SK-N-SH (cell line): ENCODE results near the gene CDH23. TPM values are rescaled to one million over a fixed set of nuclear protein-coding genes. Genes with fewer than 3 reads are reported as not detected.

Source experiments
- CTCF ChIA-PET: fragments of 300-600, 350-600 bp; formaldehyde crosslinking; extraction: SDS; loops from one replicate; lab custom pipeline; 2021; lab: Yijun Ruan, JAX
- POLR2A ChIA-PET: fragments of 350-600 bp; sonication (Branson Sonifier 250); formaldehyde crosslinking; extraction: SDS; loops from one replicate; lab custom pipeline; 2020; ENCODE audit warnings: antibody characterized with exemption, inconsistent platforms; lab: Yijun Ruan, JAX
- DNase-seq: peaks from one replicate; pipeline ENCODE4 v3.0.0; 2012
- H2AFZ ChIP-seq: fragments of 200-600 bp; sonication (generic); 2 replicates; pipeline ENCODE4 v1.8.1; 2016; ENCODE audit warnings: antibody characterized with exemption, mild to moderate bottlenecking, low read depth
- H3F3A ChIP-seq: fragments of 200-600 bp; sonication (generic); replicated peaks from 2 replicates; pipeline ENCODE3; 2016; ENCODE audit warnings: antibody characterized with exemption, mild to moderate bottlenecking; ENCODE audit not compliant: insufficient read depth
- H3K27ac ChIP-seq, 2 experiments: fragments of 200-500 bp in 1 of 2; fragments of 200-600 bp in 1 of 2; sonication (Bioruptor generic) in 1 of 2; sonication (generic), shearing (Covaris generic) in 1 of 2; 2 replicates each; pipeline versions ENCODE4 v1.5.1 to v1.6.1; 2014 to 2016; ENCODE audit warnings: low read depth in 2 of 2, inconsistent platforms in 1 of 2, low read length in 1 of 2, mild to moderate bottlenecking in 1 of 2, mixed read lengths in 1 of 2
- H3K27me3 ChIP-seq: fragments of 200-600 bp; sonication (generic), shearing (Covaris generic); 2 replicates; pipeline ENCODE4 v1.6.1; 2016; ENCODE audit warnings: mixed run types; ENCODE audit not compliant: insufficient read depth
- H3K36me3 ChIP-seq, 2 experiments: fragments of 200-500 bp in 1 of 2; fragments of 200-600 bp in 1 of 2; sonication (Bioruptor generic) in 1 of 2; sonication (generic) in 1 of 2; replicated peaks in 1 of 2; 2 replicates each; pipeline versions ENCODE3 to v1.5.1; 2014 to 2016; ENCODE audit warnings: low read length in 1 of 2, mild to moderate bottlenecking in 1 of 2; ENCODE audit not compliant: insufficient read depth in 2 of 2, control insufficient read depth in 1 of 2
- H3K4me1 ChIP-seq, 2 experiments: fragments of 200-500 bp in 1 of 2; fragments of 200-600 bp in 1 of 2; sonication (Bioruptor generic) in 1 of 2; sonication (generic), shearing (Covaris generic) in 1 of 2; 2 replicates each; pipeline versions ENCODE4 v1.5.1 to v1.6.1; 2014 to 2016; ENCODE audit warnings: low read depth in 1 of 2, low read length in 1 of 2, mixed run types in 1 of 2; ENCODE audit not compliant: insufficient read depth in 2 of 2, control insufficient read depth in 1 of 2
- H3K4me2 ChIP-seq: fragments of 200-600 bp; sonication (generic), shearing (Covaris generic); 2 replicates; pipeline ENCODE4 v1.6.1; 2017; ENCODE audit warnings: mixed run types
- H3K4me3 ChIP-seq, 2 experiments: fragments of 200-500 bp in 1 of 2; fragments of 200-600 bp in 1 of 2; sonication (Bioruptor generic) in 1 of 2; sonication (generic), shearing (Covaris generic) in 1 of 2; 2 replicates each; pipeline versions ENCODE4 v1.5.1 to v1.8.1; 2014 to 2016; ENCODE audit warnings: low read depth in 2 of 2, inconsistent platforms in 1 of 2, low read length in 1 of 2, mild to moderate bottlenecking in 1 of 2, mixed read lengths in 1 of 2, moderate library complexity in 1 of 2
- H3K79me2 ChIP-seq: fragments of 200-600 bp; sonication (generic); 2 replicates; pipeline ENCODE4 v1.8.1; 2017; ENCODE audit warnings: mild to moderate bottlenecking; ENCODE audit not compliant: insufficient read depth
- H3K9ac ChIP-seq: fragments of 200-600 bp; sonication (generic); 2 replicates; pipeline ENCODE4 v1.6.1; 2017; ENCODE audit warnings: mixed run types
- H3K9me2 ChIP-seq: fragments of 200-600 bp; sonication (generic); 2 replicates; pipeline ENCODE4 v1.6.1; 2017; ENCODE audit warnings: mixed run types
- H3K9me3 ChIP-seq: fragments of 200-600 bp; sonication (generic); 2 replicates; pipeline ENCODE4 v1.6.1; 2017; ENCODE audit warnings: mixed run types, mild to moderate bottlenecking, moderate library complexity
- H4K20me1 ChIP-seq: fragments of 200-600 bp; sonication (generic); 2 replicates; pipeline ENCODE4 v1.6.1; 2017; ENCODE audit warnings: mild to moderate bottlenecking, mixed run types; ENCODE audit not compliant: insufficient read depth
- CHD2 ChIP-seq: fragments of 150-350 bp; IDR thresholded peaks from 2 replicates; pipeline ENCODE4 v1.6.1; 2018; ENCODE audit warnings: low read length; ENCODE audit not compliant: partially characterized antibody
- ELF1 ChIP-seq: IDR thresholded peaks from 2 replicates; pipeline ENCODE4 v1.4.0; 2012
- FOXM1 ChIP-seq: IDR thresholded peaks from 2 replicates; pipeline ENCODE4 v1.4.0; 2012; ENCODE audit warnings: low read depth, mild to moderate bottlenecking
- GABPA ChIP-seq: IDR thresholded peaks from 2 replicates; pipeline ENCODE4 v1.4.0; 2012; ENCODE audit warnings: low read depth, mild to moderate bottlenecking
- JUND ChIP-seq: IDR thresholded peaks from 2 replicates; pipeline ENCODE4 v1.4.0; 2012
- NFIC ChIP-seq: IDR thresholded peaks from 2 replicates; pipeline ENCODE4 v1.4.0; 2012; ENCODE audit warnings: borderline replicate concordance
- NRF1 ChIP-seq: IDR thresholded peaks from 2 replicates; pipeline ENCODE4 v1.6.1; 2012; ENCODE audit warnings: low read depth, mild to moderate bottlenecking, low read length
- POLR2AphosphoS5 ChIP-seq: IDR thresholded peaks from 2 replicates; pipeline ENCODE4 v1.6.1; 2012; ENCODE audit warnings: low read depth, low read length
- RXRA ChIP-seq: IDR thresholded peaks from 2 replicates; pipeline ENCODE4 v1.4.0; 2012; ENCODE audit warnings: low read depth, mild to moderate bottlenecking, borderline replicate concordance
- SMC3 ChIP-seq: IDR thresholded peaks from 2 replicates; pipeline ENCODE4 v1.6.1; 2012; ENCODE audit warnings: low read depth, low read length, improper control_type of control experiment
- WGBS: methylation state at CpG from one replicate; pipeline ENCODE4 v1.1.6; 2017; ENCODE audit warnings: low lambda C conversion rate; 5-methylcytosine and 5-hydroxymethylcytosine counted together
- polyA plus RNA-seq, 3 experiments: library from polyadenylated mRNA; depleted of rRNA; stranded (reverse); fragments of >200 nt; gene quantifications; 2 replicates each; pipeline ENCODE4 v1.2.3, GENCODE V29; 2012
- TF ChIP-seq, protein P1 (sequence below): IDR thresholded peaks from 2 replicates; pipeline ENCODE4 v1.6.1; 2012; ENCODE audit warnings: mild to moderate bottlenecking, low read depth, low read length, moderate library complexity
- TF ChIP-seq, protein P2 (sequence below): IDR thresholded peaks from 2 replicates; pipeline ENCODE4 v1.4.0; 2012; ENCODE audit warnings: low read depth, borderline replicate concordance

CDH23 gene
- polyA plus RNA-seq, 1 of the 3 experiments (the other 2 are of a cell fraction), result 0.03 TPM

DNA sequence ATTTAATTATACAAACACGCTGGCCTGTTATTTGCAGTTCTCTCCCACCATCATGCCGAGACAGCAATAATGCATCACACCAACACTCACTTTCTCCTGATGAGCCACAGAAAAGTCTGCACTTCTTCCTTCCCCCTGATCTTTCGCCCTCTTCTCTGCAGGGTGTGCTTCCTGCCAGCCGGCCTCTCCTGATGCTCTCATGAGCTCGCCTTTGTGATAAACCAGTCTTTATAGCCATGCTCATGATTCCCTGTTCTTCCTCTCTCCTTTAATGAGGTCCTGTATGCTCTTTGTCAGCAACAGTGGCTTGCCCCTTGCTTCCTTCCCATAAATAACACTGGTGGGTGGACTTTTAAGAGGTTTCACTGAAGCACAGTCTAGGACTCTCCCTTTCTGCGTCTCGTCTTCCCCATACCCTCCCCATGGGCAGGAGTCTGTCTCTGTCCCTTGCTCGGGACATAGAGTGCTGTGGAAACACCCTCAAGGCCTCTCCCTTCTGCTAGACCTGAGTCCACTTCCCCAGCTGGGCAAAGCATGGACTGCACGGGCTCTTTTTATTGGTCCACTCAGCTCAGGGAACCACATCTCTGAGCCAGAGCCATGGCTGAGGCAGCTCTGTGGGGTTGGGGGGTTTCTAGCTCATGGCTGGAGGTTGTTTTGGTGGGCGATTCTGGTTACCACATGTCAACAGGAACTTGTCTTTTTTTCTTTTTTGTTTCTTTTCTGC is 189.0 kb downstream of the CDH23 start:
- no peaks in the 10 kb centered on the region for H4K20me1 ChIP-seq
- DNase-seq, result no peak
- H3K4me3 ChIP-seq, result no peak overlapping the region
- no peak for TF ChIP-seq NFIC
- TF ChIP-seq RXRA, result no peak
- no peak for TF ChIP-seq FOXM1
- no peak for TF ChIP-seq POLR2AphosphoS5
- no peak for TF ChIP-seq JUND
- TF ChIP-seq GABPA, result no peak
- TF ChIP-seq, protein P1, sequence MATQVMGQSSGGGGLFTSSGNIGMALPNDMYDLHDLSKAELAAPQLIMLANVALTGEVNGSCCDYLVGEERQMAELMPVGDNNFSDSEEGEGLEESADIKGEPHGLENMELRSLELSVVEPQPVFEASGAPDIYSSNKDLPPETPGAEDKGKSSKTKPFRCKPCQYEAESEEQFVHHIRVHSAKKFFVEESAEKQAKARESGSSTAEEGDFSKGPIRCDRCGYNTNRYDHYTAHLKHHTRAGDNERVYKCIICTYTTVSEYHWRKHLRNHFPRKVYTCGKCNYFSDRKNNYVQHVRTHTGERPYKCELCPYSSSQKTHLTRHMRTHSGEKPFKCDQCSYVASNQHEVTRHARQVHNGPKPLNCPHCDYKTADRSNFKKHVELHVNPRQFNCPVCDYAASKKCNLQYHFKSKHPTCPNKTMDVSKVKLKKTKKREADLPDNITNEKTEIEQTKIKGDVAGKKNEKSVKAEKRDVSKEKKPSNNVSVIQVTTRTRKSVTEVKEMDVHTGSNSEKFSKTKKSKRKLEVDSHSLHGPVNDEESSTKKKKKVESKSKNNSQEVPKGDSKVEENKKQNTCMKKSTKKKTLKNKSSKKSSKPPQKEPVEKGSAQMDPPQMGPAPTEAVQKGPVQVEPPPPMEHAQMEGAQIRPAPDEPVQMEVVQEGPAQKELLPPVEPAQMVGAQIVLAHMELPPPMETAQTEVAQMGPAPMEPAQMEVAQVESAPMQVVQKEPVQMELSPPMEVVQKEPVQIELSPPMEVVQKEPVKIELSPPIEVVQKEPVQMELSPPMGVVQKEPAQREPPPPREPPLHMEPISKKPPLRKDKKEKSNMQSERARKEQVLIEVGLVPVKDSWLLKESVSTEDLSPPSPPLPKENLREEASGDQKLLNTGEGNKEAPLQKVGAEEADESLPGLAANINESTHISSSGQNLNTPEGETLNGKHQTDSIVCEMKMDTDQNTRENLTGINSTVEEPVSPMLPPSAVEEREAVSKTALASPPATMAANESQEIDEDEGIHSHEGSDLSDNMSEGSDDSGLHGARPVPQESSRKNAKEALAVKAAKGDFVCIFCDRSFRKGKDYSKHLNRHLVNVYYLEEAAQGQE, result no peak
- no peak for TF ChIP-seq CHD2
- no peak for TF ChIP-seq NRF1
- TF ChIP-seq SMC3, result no peak
- TF ChIP-seq ELF1, result no peak
- TF ChIP-seq, protein P2, sequence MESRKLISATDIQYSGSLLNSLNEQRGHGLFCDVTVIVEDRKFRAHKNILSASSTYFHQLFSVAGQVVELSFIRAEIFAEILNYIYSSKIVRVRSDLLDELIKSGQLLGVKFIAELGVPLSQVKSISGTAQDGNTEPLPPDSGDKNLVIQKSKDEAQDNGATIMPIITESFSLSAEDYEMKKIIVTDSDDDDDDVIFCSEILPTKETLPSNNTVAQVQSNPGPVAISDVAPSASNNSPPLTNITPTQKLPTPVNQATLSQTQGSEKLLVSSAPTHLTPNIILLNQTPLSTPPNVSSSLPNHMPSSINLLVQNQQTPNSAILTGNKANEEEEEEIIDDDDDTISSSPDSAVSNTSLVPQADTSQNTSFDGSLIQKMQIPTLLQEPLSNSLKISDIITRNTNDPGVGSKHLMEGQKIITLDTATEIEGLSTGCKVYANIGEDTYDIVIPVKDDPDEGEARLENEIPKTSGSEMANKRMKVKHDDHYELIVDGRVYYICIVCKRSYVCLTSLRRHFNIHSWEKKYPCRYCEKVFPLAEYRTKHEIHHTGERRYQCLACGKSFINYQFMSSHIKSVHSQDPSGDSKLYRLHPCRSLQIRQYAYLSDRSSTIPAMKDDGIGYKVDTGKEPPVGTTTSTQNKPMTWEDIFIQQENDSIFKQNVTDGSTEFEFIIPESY, result no peak
- TF ChIP-seq, all 33 proteins: peak for 0
- no peaks in the 10 kb centered on the region for H3F3A ChIP-seq
- ChIA-PET POLR2A (no interaction called here), CTCF (interaction anchor here (0.6 to 3.3 kb wide), 5 partner anchors 16 to 249 kb away, joined by 3 to 23 read pairs (median 3); partner anchors contain the start of gene CDH23)
- H3K36me3 ChIP-seq, result no peaks in the 10 kb centered on the region
- no peak overlapping the region for H3K9ac ChIP-seq
- H3K4me1 ChIP-seq, result no peaks in the 10 kb centered on the region; a peak in 1 of 4 replicates
- 47% methylated on average over 10 of the region's 10 CpGs for WGBS
- no peak overlapping the region for H3K27ac ChIP-seq
- H2AFZ ChIP-seq, result no peak overlapping the region
- peaks cover 13% of the 10 kb centered on the region; the same call in 1 of the 2 replicates for H3K27me3 ChIP-seq
- no peak overlapping the region for H3K4me2 ChIP-seq
- H3K79me2 ChIP-seq, result no peaks in the 10 kb centered on the region
- no peaks in the 10 kb centered on the region for H3K9me2 ChIP-seq
- no peaks in the 10 kb centered on the region for H3K9me3 ChIP-seq
